GM18519 (cell line): ENCODE data around the gene HP1BP3.

Source experiments
- ATAC-seq: cut with Tn5 transposase; IDR thresholded peaks from one replicate; pipeline ENCODE4 v1.9.1; 2021; ENCODE audit warnings: mild to moderate bottlenecking, moderate library complexity; ENCODE audit not compliant: unreplicated experiment, low FRiP score

Gene HP1BP3

DNA sequence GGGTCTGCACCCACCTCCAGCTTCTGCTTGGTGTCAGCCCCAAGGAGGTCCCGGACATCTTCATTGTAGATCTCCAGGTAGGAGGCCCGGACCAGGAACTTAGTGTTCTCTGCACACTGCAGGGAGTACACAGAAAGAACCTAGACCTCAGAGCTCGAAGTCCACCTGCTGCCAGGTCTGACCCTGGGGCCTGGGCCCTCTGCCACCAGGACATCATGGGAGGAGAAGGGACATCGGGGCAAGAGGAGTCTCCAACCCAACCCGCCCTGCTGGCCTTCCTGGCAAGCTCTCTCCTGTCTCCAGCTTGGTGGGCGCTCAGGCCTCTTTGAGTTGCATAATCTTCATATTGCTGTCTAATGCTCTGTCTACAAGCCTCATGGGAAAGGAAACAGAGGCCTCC, 73.7 kb downstream of the HP1BP3 start:
- ATAC-seq, result no peak

DNA sequence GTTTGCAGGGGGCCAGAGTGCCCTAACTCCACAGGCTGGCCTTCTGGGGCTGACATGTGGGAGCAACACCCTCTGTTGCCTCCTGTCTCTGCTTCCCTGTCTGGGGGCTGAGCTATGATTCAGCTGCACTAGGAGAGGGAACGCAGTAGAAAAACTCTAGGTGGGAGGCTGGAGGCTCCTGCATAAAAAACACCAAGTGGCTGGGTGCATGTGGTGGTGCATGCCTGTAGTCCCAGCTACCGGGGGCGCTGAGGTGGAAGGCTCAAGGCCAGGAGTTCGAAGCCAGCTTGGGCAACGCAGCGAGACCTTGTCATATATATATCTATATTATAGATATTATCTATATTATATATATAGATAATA, 74.9 kb downstream of the HP1BP3 start:
- ATAC-seq, result no peak

DNA sequence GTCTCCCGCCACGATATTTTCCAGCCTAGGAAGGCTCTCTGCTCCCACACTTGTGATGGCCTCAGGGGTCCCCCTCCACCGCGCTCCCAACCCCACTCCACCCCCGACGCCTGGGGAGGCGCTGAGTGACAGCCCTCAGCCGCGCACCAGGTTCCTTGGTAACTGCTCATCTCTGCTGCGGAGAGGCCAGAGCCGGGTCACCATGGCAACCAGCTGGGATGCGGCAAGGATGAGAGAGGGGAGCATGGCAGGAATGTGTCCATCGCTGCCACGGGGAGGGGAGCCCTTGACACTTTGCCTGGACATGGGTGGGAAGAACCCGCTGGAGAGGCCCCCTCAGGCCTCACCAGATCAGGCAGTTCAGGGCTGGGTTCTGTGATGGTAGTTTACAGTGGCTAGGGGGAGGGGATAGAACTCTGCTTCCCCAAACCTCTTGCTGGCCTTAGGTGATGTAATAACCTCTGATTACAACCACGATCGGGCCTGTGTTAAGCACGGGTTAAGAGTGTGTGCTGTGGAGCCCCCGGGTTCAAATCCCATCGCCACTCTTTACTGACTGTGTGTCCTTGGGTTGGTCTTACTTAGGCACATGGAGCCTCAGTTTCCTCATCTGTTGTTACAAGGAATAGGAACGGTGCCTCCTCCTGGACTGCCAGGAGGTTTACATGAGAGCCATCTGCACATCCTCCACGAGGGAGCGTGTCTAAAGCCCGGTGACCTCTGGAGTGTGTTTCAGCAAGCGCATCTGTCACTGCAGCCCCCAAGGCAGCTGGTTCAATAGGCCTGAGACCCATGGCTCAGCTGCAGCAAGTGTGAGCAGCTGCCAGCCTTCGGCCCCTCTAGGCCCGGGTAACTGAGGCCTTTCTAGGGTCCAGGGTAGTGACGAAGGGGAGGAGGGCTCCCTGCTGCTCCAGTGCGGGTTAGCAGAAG, 75.6 kb downstream of the HP1BP3 start:
- ATAC-seq, result no peak

DNA sequence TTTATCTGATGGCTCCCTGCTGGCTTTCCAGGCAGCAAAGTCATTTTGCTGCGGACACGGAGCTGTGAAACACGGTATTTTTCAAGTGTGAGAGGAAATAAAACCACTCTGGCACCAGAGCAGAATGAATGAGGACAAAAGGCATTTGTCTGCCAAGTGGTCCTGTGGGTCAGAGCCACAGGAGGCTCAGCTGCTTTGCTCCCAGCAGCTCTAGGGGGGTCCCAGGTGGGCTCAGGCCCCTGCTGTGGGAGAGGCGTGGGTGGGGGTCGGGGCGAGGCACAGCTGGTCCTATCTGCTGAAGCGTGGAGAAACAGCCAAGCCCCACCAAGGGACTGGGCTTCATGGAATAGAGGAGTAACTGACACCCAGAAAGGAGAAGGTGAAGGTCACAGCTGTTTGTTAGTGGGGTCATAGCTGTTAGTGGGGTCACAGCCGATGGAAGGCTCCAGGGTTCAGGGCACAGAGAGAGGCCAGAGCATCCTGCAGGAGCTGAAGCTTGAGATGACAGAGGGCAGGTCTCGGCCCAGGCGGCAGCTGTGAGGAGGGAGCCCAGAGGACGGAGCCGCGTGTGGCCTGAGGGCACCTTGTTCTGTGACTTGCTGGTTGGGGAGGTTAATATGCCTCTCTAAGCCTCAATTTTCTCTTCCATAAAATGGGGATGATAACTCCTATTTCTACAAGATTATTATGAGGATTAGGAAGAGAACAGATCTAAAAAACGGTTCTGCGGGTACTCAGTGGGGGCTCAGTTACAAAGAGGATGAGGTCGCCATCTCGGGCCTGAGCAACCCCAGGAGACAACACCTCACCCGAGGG, 76.4 kb downstream of the HP1BP3 start:
- ATAC-seq, result no peak

DNA sequence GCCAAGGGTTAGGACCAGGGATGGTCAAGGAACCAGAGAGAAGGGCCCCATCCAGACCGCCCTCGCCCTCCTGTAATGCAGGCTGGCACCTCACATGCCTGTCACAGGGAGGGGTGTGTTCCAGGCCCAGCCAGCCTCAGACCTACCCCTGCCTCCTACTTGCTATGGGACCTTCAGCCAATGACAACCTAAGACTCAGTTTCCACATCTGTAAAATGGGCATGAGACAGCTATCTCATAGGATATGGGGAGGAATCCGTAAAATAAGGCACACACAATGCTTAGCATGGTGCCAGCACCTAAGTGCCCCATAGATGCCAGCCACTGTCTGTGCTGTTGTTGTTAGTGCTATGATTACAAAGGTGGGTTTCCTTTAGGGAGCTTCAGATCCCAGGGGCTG, 77.2 kb downstream of the HP1BP3 start:
- no peak for ATAC-seq

DNA sequence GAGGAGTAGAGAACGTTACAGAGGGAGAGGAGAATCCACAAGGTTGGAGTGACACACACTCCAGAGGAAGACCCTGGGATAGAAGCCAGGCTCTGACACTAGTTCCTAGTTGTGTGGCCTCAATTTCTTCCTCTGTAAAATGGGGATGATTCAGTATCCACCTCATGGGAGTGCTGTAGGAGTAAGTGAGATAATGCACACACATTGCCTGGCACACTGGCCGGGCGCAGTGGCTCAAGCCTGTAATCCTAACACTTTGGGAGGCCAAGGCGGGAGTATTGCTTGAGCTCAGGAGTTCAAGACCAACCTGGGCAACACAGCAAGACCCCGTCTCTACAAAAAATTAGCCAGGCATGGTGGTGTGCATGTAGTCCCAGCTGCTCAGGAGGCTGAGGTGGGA, 78.2 kb downstream of the HP1BP3 start:
- ATAC-seq, result no peak

DNA sequence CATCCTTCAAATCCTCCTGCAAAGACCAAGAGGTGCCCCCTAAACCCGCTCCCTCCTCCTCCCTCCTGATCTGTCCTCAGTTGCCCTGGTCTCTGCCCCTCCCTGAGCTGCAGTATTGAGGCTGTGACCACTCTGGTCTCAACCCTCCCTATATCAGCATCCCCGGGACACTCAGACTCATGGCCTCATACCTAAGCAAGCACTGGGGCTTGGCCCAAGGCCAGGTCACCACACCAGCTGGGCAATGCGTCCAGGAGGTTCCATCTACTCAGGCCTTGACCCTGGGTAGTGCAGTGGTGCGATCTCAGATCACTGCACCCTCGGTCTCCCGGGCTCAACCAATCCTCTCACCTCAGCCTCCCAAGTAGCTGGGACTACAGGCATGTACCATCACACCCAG, 79.0 kb downstream of the HP1BP3 start:
- no peak for ATAC-seq

DNA sequence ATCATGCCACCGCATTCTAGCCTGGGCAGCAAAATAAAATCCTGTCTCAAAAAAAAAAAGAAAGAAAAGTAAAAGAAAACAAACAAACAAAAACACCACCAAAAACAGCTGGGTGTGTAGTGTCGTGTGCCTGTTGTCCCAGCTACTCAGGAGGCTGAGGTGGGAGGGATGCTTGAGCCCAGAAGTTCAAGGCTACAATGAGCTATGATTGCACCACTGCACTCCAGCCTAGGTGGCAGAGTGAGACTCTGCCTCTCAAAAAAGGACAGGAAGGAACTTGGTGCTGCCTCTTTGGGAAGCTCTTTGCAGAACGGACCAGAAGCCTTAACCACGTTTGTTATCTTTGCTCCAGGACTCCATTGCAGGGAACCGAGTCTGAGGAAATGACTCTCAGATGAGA, 80.3 kb downstream of the HP1BP3 start:
- ATAC-seq, result no peak

DNA sequence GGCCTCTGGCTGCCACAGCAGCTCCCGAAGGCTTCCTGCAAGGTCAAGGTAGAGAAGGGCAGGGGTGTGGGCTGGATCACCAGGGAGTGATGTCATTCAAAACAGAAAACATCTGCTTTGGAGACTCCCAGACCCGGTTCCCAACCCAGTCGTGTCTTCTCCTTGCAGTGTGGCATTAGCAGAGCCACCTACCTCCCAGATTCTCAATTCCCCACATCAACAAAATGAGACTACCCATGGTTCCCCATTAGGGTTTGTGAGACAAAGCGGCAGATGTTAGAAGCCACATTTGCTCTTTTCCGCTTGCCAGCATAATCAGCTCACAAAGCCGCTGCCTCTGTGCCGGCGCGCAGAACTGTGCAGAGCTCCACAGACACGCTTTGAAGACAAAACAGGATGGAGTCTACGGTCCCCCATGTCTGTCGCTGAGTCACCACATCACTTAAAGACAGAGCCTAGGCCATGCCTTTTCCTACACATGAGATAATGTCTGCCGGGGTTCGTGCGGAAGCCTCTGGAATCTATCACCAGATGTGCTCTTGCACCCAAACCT, 81.8 kb downstream of the HP1BP3 start:
- ATAC-seq, result no peak

DNA sequence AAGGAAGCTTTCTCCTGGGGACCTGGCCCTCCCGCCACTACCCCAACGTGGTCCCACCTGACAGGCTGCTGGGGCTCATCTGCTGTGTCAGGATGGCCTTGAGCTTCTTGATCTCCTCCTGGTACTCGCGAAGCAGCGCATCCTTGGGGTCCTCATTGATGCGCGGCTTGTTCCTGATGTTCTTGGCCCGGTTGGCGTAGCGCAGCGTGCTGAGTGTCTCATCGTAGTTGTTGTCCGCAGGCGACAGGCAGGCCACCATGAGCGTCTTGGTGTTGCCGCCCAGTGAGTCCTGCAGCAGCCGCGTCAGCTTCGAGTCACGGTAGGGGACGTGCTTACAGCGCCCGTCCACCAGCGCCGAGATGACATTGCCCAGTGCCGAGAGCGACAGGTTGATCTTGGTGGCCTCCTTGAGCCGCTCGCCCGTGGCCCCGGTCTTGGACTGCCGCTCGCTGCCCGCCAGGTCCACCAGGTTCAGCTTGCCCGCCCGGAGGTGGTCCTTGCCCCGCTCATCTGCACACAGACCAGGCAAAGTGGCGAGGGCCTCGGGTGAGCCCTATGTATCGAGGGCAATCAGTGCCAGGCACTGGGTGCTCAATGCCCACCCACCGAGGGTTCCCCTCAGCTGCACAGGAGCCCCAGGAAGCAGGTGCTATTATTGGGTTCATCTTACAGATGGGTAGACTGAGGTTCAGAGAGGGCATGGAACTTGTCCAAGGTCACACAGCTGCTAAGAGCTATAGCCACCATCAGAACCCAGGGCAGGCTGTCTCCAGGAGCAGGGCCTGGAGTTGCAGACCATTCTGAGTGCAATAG, 82.5 kb downstream of the HP1BP3 start:
- ATAC-seq, result no peak

DNA sequence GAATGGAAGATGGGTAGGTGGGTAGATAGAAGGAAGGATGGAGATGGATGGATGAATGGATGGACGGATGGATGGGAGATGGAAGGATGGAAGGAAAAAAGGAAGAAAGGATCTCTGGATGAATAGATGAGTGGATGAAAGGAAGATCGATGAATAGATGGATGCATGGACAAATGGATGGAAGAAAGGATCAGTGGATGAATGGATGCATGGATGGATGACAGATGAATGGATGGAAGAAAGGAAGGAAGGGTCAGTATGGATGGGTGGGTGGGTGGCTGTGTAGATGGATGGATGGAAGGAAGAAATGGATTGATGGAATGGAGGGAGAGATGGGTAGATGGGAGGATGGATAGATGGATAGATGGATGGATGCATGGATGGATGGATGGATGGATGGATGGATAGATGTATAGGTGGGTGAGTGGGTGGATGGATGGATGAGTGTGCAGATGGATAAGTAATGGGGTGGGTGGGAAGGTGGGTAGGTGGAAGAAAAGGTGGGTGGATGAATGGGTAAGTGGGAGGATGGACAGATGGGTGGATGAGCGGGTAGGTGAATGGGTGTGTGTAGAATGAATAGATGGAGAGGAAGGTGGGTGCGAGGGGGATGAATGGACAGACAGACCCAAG, 83.9 kb downstream of the HP1BP3 start:
- ATAC-seq, result no peak

DNA sequence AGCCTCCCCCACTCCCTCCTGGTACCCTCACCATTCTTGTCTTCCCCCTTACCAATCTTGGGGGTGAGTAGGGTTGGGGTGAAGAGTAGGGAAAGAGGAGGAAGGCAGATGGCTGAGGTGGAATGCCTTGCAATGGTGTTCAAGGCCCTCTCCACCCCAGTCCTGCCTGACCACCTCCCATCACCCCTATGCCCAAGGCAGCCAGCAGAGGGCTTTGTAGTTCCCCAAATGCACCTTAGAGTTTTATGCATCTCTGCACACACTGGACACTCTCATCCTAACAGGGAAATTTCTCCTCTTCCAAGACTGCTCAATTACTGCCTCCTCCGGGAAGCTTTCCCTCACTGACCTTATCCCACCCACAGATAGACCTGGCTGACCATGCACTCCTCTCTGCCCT, 84.7 kb downstream of the HP1BP3 start:
- ATAC-seq, result no peak

DNA sequence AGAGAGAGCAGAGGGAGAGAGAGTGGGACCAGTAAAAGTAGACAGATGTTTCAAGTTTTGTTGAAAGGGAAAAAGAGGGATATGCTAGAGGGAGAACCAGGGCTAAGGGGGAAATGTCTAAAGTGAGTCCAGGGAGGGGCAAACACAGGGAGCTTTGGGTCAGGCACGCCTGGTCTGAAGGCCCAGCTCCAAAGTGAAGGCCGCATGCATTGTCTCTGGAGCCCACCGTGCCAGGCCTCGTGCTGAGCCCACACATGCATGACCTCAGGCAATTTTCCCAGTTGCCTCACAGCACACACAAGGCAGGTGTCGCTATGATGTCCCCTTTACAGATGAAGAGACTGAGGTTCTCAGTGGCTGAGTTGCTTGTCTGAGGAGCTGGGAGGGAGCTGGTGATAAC, 85.3 kb downstream of the HP1BP3 start:
- no peak for ATAC-seq

DNA sequence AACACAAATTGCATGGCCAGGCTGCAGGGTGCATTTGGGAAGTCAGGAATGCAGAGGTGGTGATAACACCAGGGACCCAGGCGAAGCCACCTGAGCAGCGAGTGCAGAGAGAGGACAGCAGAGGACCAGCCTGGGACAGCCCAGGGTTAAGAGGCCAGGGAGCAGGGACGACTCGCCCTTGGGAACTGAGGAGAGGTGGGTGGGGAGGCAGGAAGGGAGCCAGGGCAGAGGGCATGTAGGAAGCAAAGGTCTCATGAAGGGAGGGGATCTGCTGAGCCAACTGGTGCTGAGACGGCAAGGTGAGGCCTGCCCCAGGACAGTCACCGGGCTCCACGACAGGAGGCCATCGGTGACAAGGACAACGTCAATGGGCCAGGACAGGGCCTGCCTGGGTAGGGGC, 85.7 kb downstream of the HP1BP3 start:
- ATAC-seq, result no peak

DNA sequence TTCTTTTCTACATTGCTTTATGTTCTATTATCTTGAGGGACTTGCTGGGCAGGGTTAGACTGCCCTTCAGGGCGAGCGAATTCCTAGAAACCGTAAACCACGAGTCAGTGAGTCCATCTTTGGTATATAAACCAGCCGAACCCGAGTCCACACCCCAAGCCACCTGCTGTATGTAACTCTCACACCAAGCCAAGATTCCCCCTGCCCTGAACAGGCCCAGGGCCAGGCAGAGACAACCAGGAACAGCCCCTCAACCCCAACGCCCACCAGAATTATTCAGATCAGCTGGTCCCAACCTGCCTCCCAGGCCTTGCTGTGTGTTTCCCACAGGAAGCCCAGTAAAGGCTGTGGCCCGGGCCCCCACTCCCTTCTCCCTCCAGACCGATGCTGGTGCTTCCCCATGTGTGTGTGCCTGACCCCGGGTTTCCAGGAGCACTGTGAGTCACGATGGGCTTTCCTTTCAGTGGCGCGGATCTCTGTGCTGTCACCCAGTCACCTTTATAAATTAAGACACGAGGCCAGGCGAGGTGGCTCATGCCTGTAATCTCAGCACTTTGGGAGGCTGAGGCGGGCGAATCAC, 86.4 kb downstream of the HP1BP3 start:
- ATAC-seq, result no peak

DNA sequence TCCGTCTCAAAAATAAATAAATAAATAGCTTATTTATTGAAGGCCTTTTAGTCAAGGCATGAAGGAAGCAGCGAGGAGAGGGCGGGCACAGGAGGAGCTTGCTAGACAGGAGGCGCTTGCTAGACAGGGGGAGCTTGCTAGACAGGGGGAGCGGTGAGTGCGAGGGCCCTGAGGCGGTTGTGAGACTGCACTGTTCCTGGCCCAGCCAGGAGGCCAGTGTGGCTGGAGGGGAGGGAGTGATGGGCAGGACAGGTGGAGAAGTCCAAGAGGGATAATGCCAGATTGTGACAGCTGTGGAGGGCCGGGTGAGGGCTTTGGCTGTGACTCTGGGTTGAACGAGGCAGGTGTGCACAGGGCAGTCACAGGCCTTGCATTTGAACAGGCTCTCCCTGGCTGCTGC, 87.5 kb downstream of the HP1BP3 start:
- ATAC-seq, result no peak

DNA sequence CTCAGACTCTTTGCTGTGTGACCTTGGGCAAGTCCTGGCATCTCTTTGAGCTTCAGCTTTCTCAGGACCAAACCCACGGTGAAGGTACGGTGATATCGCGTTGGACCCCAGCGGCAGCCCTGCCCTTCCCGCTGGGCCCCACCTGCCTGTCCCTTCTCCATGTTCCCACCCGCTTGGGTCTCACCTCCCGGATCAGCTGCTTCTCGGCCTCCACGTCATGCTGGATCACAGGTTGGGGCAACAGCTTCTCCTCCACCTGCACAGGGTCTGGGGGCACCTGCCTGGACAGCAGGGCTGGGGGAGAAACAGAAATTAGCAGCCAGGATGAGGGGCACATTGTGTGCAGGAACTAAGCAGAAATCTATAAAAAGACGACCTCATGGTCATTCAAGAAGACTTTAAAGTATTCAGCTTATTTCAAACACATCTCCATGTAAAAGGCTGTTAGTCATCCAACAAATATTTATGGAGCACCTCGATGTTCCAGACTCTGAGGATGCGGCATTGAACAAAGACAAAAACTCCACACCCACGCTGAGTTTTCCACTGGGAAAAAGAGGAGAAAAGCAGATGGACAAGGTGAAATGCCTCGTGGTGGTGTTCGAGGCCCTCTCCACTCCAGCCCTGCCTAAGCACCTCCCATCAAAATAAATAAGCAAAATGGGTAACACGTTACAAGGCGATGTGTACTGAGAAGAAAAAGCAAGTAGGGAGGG, 88.8 kb downstream of the HP1BP3 start:
- no peak for ATAC-seq

DNA sequence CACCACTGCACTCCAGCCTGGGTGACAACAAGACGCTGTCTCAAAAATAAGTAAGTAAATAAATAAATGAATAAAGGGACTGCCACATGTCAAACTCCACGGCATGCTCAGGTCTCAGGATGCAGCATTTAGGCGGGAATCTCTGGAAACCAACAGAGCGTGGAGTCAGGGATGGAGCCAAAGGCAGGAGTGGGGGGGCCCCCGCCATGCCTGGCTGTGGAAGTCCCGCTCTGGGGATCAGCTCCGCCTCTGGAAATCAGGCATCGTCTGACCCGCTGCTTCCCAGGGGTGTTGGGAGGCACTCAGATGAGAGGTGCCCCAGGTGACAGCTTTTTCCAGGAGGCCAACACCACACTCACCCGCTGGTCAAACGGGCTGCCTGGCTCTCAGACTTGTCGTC, 89.5 kb downstream of the HP1BP3 start:
- ATAC-seq, result no peak
